ENCODE results near the gene COL26A1. TPM values are rescaled to one million over a fixed set of nuclear protein-coding genes. Genes with fewer than 3 reads are reported as not detected.

Gene COL26A1
- total RNA-seq, 2 donors from 2014 or later = 0.14 TPM; not detected in 1

DNA sequence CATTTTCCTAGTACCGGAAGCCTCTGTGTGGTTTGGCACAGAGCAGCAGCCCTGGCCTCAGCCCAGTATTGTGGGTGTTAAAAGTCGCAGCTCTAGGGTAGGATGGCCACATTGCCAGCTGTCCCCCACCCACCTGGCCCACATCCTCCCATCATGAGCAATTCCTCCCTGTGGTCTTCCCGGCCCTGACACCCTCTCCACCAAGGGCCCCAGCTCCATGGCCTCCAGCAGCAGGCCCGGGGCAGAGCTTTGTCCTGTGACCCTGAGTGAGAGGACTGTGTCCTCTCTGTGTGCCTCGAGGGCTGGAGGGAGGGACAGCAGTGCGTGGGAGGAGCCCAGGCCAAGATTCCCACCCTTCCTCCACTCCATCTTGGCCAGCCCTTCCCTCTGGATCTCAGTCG is 172.7 kb downstream of the COL26A1 start:
- Histone ChIP-seq H3K4me3 (no peak overlapping the region), H3K4me1 (ENCODE audit: control insufficient read depth in 1 of 2, low read depth in 2 of 2) (peaks cover 13 to 38% of the 10 kb centered on the region in 2 donors), H3K27me3 (replicated peaks; ENCODE audit: insufficient read depth) (no peaks in the 10 kb centered on the region), H3K27ac (no peak overlapping the region), H3K36me3 (no peaks in the 10 kb centered on the region), H3K9me3 (no peaks in the 10 kb centered on the region)
- DNase-seq (ENCODE audit: low spot score) (no peak), ATAC-seq (ENCODE audit: insufficient number of reproducible peaks, low FRiP score, low read depth) (no peak)
- TF ChIP-seq, protein P1, sequence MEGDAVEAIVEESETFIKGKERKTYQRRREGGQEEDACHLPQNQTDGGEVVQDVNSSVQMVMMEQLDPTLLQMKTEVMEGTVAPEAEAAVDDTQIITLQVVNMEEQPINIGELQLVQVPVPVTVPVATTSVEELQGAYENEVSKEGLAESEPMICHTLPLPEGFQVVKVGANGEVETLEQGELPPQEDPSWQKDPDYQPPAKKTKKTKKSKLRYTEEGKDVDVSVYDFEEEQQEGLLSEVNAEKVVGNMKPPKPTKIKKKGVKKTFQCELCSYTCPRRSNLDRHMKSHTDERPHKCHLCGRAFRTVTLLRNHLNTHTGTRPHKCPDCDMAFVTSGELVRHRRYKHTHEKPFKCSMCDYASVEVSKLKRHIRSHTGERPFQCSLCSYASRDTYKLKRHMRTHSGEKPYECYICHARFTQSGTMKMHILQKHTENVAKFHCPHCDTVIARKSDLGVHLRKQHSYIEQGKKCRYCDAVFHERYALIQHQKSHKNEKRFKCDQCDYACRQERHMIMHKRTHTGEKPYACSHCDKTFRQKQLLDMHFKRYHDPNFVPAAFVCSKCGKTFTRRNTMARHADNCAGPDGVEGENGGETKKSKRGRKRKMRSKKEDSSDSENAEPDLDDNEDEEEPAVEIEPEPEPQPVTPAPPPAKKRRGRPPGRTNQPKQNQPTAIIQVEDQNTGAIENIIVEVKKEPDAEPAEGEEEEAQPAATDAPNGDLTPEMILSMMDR (IDR thresholded peaks at IDR 0.05) = no peak

GRCh38 chr7:101536232-101536631 is 173.6 kb downstream of the COL26A1 start:
- H3K9me3 ChIP-seq = no peaks in the 10 kb centered on the region
- ATAC-seq (ENCODE audit: insufficient number of reproducible peaks, low FRiP score, low read depth) (no peak), DNase-seq (ENCODE audit: low spot score) (no peak)
- no peaks in the 10 kb centered on the region for H3K36me3 ChIP-seq
- peaks cover 13 to 38% of the 10 kb centered on the region in 2 donors for H3K4me1 ChIP-seq (ENCODE audit: control insufficient read depth in 1 of 2, low read depth in 2 of 2)
- TF ChIP-seq, protein P1 (IDR thresholded peaks at IDR 0.05) = no peak
- H3K4me3 ChIP-seq = no peak overlapping the region
- no peak overlapping the region for H3K27ac ChIP-seq
- H3K27me3 ChIP-seq (replicated peaks; ENCODE audit: insufficient read depth) = no peaks in the 10 kb centered on the region

DNA sequence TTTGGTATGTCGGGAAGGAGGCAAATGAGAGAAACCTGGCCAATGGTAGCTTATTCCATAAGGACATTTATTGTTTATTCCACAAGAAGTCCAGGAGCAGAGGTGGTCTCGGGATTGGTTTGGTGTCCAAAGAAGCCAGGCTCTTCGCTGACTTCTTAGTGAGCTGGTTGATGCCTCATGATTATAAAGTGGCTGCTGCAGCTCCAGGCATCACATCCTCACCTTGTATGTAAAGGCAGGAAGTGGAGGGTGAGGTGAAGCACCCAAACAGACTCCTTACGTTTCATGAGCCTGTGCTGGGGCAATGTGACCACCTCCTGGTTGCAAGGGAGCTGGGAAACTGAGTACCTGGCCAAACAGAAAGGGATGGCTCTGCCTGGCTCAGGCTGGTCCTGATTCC is 174.0 kb downstream of the COL26A1 start:
- TF ChIP-seq, protein P1 (IDR thresholded peaks at IDR 0.05) = no peak
- DNase-seq (ENCODE audit: low spot score) (no peak), ATAC-seq (ENCODE audit: insufficient number of reproducible peaks, low FRiP score, low read depth) (no peak)
- Histone ChIP-seq H3K27me3 (replicated peaks; ENCODE audit: insufficient read depth) (no peaks in the 10 kb centered on the region), H3K4me1 (ENCODE audit: control insufficient read depth in 1 of 2, low read depth in 2 of 2) (peaks cover 13 to 38% of the 10 kb centered on the region in 2 donors), H3K27ac (no peak overlapping the region), H3K4me3 (no peak overlapping the region), H3K36me3 (no peaks in the 10 kb centered on the region), H3K9me3 (no peaks in the 10 kb centered on the region)

DNA sequence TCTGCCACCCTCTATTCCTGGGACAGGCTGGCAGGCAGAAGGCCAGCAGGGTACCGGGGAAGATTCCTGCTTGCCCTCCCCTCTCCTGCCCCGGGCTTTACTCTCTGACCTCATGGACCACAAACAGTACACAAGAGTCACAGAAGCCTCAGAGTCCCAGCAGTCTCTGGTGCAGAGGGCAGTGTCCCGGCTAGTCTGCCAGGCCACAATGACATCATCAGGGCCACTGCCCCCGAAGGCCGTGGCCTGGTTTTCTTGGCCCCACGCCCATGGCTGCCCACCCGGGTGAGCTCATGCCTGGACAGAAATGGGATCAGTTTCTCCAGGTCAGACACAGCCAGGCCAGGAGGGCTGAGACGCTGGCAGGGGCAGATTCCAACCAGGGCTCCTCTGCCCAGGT is 174.5 kb downstream of the COL26A1 start:
- Histone ChIP-seq H3K4me3 (no peak overlapping the region), H3K27me3 (replicated peaks; ENCODE audit: insufficient read depth) (no peaks in the 10 kb centered on the region), H3K36me3 (no peaks in the 10 kb centered on the region), H3K4me1 (ENCODE audit: control insufficient read depth in 1 of 2, low read depth in 2 of 2) (peaks cover 13 to 38% of the 10 kb centered on the region in 2 donors), H3K9me3 (no peaks in the 10 kb centered on the region), H3K27ac (no peak overlapping the region)
- TF ChIP-seq, protein P1 (IDR thresholded peaks at IDR 0.05) = no peak
- ATAC-seq (ENCODE audit: insufficient number of reproducible peaks, low FRiP score, low read depth) = no peak
- DNase-seq (ENCODE audit: low spot score) = no peak

DNA sequence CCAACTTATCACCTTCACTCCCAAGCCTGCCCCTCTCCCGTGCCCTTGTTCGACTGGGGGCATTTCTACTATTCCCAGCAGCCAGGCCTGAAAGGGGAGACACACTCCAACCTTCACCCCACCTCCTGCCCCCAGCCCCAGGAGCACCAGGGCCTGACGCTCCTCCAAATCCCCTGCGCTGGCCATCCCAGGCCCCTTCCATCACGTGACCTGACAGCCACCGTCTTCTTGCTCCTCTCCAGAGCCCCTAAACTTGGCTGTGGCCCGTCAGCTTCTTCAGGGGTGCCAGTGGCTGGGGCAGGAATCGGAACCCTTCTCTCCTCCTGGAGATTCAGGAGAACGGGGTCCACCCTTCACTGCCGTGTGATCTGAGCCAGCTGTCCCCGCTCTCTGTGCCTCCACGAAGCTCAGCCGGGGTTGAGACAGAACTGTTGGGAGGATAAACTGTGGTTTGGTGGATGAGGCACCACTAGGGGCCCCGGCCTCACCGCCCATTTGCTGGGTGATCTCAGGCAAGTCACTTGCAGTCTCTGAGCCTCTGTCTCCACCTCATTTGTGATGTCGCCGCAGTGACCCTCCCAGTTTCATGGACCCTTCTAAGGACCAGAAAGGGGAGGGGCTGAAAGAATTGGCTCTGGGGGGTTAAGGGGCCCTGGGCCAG is 175.4 kb downstream of the COL26A1 start:
- H3K27me3 ChIP-seq (replicated peaks; ENCODE audit: insufficient read depth) = no peaks in the 10 kb centered on the region
- no peaks in the 10 kb centered on the region for H3K9me3 ChIP-seq
- TF ChIP-seq, protein P1 (IDR thresholded peaks at IDR 0.05) = no peak
- H3K36me3 ChIP-seq = no peaks in the 10 kb centered on the region
- no peak for ATAC-seq (ENCODE audit: insufficient number of reproducible peaks, low FRiP score, low read depth)
- H3K27ac ChIP-seq = no peak overlapping the region
- no peak for DNase-seq (ENCODE audit: low spot score)
- H3K4me3 ChIP-seq = no peak overlapping the region
- H3K4me1 ChIP-seq (ENCODE audit: control insufficient read depth in 1 of 2, low read depth in 2 of 2) = peaks cover 13 to 38% of the 10 kb centered on the region in 2 donors
